ENCODE measurements around the gene COPS4.
A peak's percentile ranks its signal among the peaks of the same experiment; 100 is the strongest.
"Not testable (repeated sequence)": the region's sequence is repeated elsewhere in the genome, so short reads cannot be mapped to it uniquely, and the experiment has no call there.

Gene COPS4

DNA sequence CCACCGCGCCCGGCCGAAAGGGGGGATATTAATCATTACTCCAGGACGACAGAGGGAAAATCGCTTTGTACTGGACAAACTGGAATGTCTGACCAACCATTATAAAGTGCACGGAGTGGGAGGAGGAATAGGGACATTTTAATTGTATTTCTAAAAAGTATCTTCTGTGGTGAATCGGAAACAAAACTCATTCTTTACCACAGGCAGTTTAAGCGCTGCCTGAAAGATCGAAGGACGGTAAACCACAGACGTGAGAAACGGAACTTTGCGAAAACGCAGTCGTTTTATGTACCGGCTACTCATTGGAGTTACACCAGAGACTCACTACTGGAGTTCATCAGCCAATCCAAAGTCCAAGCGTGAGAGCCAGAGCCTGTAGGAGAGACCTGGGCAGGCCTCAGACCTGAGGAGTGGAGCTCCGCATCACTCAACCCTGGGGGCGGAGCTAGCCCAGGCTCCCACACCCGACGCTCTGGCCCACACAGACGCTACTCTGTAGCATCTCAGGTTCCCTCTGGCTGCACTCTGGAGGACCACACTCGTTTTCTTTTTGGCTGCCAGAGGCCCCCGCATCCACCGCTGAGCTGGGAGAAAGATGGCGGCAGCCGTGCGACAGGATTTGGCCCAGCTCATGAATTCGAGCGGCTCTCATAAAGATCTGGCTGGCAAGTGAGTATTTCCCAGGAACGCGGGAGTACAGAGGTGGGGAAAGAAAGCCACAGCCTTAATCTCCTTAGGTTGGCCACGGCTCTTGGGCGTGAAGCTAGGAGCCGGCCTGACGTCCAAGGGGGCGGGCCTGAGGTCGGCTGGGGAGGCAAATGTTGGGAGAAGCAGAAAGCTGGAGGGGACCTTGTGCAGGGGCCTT lies at the start of gene COPS4:
Gene COPS4, plus strand, starts transcription at position 554 of the 865 bp plus-strand sequence. Its CDS starts 42 bp downstream, at position 596.
- peak; percentile 100 for DNase-seq (ENCODE audit: low read depth)
- TF ChIP-seq, protein P1, sequence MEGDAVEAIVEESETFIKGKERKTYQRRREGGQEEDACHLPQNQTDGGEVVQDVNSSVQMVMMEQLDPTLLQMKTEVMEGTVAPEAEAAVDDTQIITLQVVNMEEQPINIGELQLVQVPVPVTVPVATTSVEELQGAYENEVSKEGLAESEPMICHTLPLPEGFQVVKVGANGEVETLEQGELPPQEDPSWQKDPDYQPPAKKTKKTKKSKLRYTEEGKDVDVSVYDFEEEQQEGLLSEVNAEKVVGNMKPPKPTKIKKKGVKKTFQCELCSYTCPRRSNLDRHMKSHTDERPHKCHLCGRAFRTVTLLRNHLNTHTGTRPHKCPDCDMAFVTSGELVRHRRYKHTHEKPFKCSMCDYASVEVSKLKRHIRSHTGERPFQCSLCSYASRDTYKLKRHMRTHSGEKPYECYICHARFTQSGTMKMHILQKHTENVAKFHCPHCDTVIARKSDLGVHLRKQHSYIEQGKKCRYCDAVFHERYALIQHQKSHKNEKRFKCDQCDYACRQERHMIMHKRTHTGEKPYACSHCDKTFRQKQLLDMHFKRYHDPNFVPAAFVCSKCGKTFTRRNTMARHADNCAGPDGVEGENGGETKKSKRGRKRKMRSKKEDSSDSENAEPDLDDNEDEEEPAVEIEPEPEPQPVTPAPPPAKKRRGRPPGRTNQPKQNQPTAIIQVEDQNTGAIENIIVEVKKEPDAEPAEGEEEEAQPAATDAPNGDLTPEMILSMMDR (conservative IDR thresholded peaks at IDR 0.05; ENCODE audit: low read depth, low read length), result peak; percentile 72
- peak within 1 kb of the TSS; percentile 94 for H3K4me3 ChIP-seq (ENCODE audit: low read depth, low read length)

- DNase-seq (ENCODE audit: low read depth); H3K4me3 ChIP-seq (ENCODE audit: low read depth, low read length): not testable (repeated sequence)
These were observed 47.5 kb upstream of the COPS4 start for GRCh38 chr4:82987519-82987918.

GRCh38 chr4:82988323-82988832 lies 46.6 kb upstream of the COPS4 start:
- H3K4me3 ChIP-seq (ENCODE audit: low read depth, low read length), result no peak overlapping the region
- TF ChIP-seq, protein P1 (conservative IDR thresholded peaks at IDR 0.05; ENCODE audit: low read depth, low read length), result no peak
- DNase-seq (ENCODE audit: low read depth), result peak; percentile 76

GRCh38 chr4:82989575-82990429 lies 45.2 kb upstream of the COPS4 start:
- DNase-seq (ENCODE audit: low read depth), result peak; percentile 64
- TF ChIP-seq, protein P1 (conservative IDR thresholded peaks at IDR 0.05; ENCODE audit: low read depth, low read length), result no peak
- peak overlapping the region; percentile 15 for H3K4me3 ChIP-seq (ENCODE audit: low read depth, low read length)

GRCh38 chr4:82994834-82995233 lies 40.1 kb upstream of the COPS4 start:
- TF ChIP-seq, protein P1 (conservative IDR thresholded peaks at IDR 0.05; ENCODE audit: low read depth, low read length), result no peak
- no peak overlapping the region for H3K4me3 ChIP-seq (ENCODE audit: low read depth, low read length)
- DNase-seq (ENCODE audit: low read depth), result no peak

DNA sequence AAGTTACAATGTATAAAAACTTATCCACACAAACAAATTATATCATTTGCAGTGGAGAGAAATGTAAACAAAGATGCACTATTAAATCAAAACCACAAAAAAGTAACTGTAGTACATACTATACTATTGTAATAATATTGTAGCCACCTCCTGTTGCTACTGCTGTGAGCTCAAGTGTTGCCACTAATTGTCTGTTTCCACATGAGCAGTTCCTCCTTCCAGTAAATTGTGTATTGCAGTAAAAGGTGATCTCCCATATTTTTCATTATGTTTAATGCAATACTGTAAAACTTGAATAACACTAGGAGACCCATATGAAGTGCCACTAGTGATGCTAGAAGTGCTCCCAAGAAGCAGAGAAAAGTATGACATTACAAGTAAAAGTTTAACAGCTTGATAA lies 36.1 kb upstream of the COPS4 start:
- H3K4me3 ChIP-seq (ENCODE audit: low read depth, low read length), result no peak overlapping the region
- no peak for DNase-seq (ENCODE audit: low read depth)
- TF ChIP-seq, protein P1 (conservative IDR thresholded peaks at IDR 0.05; ENCODE audit: low read depth, low read length), result no peak

DNA sequence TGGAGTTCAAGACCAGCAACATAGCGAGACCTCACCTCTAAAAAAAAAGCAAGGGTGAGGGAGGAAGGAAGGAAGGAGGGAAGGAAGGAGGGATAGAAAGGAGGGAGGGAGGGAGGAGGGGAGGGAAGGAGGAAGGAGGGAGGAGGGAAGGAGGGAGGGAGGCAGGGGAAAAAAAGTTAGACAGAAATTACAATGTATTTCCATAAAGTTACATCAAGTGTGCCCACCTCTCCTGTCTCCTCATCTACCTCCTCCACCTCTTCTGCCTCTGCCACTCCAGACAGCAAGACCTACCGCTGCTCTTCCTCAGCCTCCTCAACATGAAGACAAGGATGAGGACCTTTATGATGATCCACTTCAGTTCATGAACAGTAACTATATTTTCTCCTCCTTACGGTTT lies 32.7 kb upstream of the COPS4 start:
- H3K4me3 ChIP-seq (ENCODE audit: low read depth, low read length), result no peak overlapping the region
- TF ChIP-seq, protein P1 (conservative IDR thresholded peaks at IDR 0.05; ENCODE audit: low read depth, low read length), result no peak
- DNase-seq (ENCODE audit: low read depth), result no peak

DNA sequence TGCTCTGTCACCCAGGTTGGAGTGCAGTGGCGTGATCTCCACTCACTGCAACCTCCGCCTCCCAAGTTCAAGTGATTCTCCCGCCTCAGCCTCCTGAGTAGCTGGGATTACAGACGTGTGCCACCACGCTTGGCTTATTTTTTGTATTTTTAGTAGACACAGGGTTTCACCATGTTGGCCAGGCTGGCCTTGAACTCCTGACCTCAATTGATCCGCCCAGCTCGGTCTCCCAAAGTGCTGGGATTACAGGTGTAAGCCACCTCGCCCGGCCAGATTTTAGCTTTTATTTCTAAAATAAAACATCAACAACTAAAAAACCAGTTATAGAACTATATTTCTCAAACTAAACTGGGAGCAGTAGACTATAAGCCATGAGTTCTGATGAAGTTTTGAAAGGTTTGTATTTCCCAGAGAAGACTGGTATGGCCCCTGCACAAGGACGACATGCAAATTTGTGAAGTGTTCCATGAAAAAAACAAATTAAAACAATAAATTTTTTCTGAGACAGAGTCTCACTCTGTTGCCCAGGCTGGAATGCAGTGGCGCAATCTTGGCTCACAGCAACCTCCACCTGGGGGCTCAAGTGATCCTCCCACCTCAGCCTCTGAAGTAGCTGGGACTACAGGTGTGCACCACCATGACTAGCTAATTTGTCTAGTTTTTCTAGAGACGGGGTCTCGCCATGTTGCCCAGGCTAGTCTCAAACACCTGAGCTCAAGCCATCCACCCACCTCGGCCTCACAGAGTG lies 31.8 kb upstream of the COPS4 start:
- not testable (repeated sequence) for DNase-seq (ENCODE audit: low read depth)

More for the DNA sequence above, 31.8 kb upstream of the COPS4 start:
- not testable (repeated sequence) for H3K4me3 ChIP-seq (ENCODE audit: low read depth, low read length)

All from choroid plexus epithelial cell (primary cell).